Measurements from ENCODE around the gene PROSER2.

The PROSER2 gene

GRCh38 chr10:11913079-11913641 is 90.0 kb downstream of the PROSER2 start:
- DNase-seq, result no peak

- no peak for DNase-seq
Measured at GRCh38 chr10:11918384-11918783, 95.2 kb downstream of the PROSER2 start.

GRCh38 chr10:11919271-11919670 is 96.1 kb downstream of the PROSER2 start:
- no peak for DNase-seq
